K562 (cell line): ENCODE measurements around the gene MRPL38. TPM values are rescaled to one million over a fixed set of nuclear protein-coding genes. Genes with fewer than 3 reads are reported as not detected.

Source experiments
- FOXM1 ChIP-seq, 2 experiments: fragments of 450-650 bp in 1 of 2; sonication (generic) in 1 of 2; formaldehyde crosslinking in 1 of 2; IDR thresholded peaks; 2 replicates each; pipeline versions ENCODE4 v1.6.1 to v1.9.0; 2017 to 2022; ENCODE audit warnings: low read depth in 2 of 2, mild to moderate bottlenecking in 2 of 2, missing genetic modification reagents in 1 of 2, moderate library complexity in 1 of 2
- RB1 ChIP-seq: fragments of 450-650 bp; IDR thresholded peaks from 2 replicates; pipeline ENCODE4 v1.6.1; 2017; ENCODE audit warnings: low read depth, mild to moderate bottlenecking
- SP1 ChIP-seq: sonication (generic); formaldehyde crosslinking; IDR thresholded peaks from 2 replicates; pipeline ENCODE4 v1.8.1; 2022; ENCODE audit warnings: mild to moderate bottlenecking, missing genetic modification reagents
- ZNF143 ChIP-seq: sonication (generic); formaldehyde crosslinking; IDR thresholded peaks from 2 replicates; pipeline ENCODE4 v1.9.0; 2022; ENCODE audit warnings: mild to moderate bottlenecking, missing genetic modification reagents
- ZNF766 ChIP-seq: fragments of 200-800 bp; sonication (Bioruptor generic); conservative IDR thresholded peaks from 2 replicates; pipeline ENCODE4 v1.6.1; 2016; ENCODE audit warnings: missing genetic modification characterization, missing compliant biosample characterization
- polyA plus RNA-seq, 8 experiments: library from polyadenylated mRNA; depleted of rRNA in 4 of 8; stranded (reverse) in 5 of 8; unstranded in 3 of 8; fragments of >200 nt; fragmentation: Nextera tagmentation in 2 of 8; fragmentation: Illumina TruSeq in 1 of 8; extraction: Ambion mirVana in 2 of 8; extraction: Trizol in 1 of 8; gene quantifications; 2 replicates each; pipeline versions ENCODE4 v1.2.1 to v1.2.3, GENCODE V29; 2011 to 2014; ENCODE audit warnings: inconsistent platforms in 1 of 8, missing spikeins in 1 of 8
- total RNA-seq, 7 experiments: library from RNA; depleted of rRNA in 6 of 7; stranded (reverse); fragments of >200 nt in 6 of 7; fragmentation: Illumina TruSeq in 2 of 7; extraction: Trizol in 2 of 7; gene quantifications; 2 replicates each; pipeline versions ENCODE4 v1.2.1 to v1.2.3, GENCODE V29; 2011 to 2021; ENCODE audit warnings: low replicate concordance in 1 of 7
- TF ChIP-seq, protein P1 (sequence below): fragments of 450-650 bp; IDR thresholded peaks from 2 replicates; pipeline ENCODE4 v1.6.1; 2018; ENCODE audit not compliant: partially characterized antibody
- TF ChIP-seq, protein P2 (sequence below): fragments of 450-650 bp; IDR thresholded peaks from 2 replicates; pipeline ENCODE4 v1.6.1; 2016; ENCODE audit warnings: low read depth
- TF ChIP-seq, protein P3 (sequence below): fragments of 450-650 bp; formaldehyde crosslinking; IDR thresholded peaks from 2 replicates; pipeline ENCODE4 v1.4.0; 2020; ENCODE audit warnings: mild to moderate bottlenecking, moderate library complexity
- TF ChIP-seq, protein P4 (sequence below): conservative IDR thresholded peaks from 2 replicates; pipeline ENCODE4 v1.6.1; 2011; ENCODE audit warnings: low read depth, mild to moderate bottlenecking, low read length; ENCODE audit not compliant: control insufficient read depth

MRPL38 gene
- total and polyA plus RNA-seq, 9 of the 15 experiments (the other 6 are each of a cell fraction or from before 2014, with no cell fraction given): 4.5 to 154 (median 48.5) TPM

DNA sequence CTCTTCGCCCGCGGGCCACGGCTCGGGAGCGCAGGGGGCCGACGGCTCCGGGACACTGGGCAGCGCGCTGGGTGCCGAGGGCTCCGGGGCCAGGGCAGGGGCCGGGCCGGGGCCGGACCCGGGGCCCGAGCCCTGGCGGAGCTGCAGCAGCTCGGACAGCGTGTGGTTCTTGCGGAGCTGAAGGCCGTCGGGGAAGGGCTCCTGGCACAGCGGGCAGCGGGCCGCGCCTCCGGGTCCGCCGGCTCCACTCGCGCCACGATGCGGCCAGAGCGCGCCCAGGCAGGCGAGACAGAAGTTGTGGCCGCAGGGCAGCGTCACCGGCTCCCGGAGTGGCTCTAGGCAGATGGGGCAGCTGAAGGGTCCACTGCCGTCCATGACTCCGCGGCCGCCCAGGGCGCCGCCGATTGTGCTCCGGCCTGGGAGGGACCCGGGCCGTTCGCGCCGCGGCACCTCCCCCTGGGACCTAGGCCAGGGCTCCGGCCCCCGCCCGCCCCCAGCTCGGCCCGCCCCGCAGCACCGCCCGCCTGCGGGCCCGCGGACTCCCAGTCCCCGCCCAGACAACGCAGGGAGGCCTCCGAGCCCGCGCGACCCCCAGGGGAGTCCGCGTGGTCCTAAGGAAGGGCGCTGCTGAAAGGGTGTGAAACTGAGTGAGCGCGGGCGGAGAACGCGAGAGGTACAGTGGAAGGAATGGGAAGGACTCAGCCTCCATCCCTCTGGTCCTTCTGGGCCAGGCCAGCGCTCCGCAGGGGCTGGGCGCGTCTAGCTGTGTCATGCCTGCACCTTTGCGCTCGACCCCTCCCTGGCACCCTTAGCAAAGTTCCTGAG lies 26.3 kb downstream of the MRPL38 start, which contains the start of gene TRIM47 (continued):
- TF ChIP-seq, protein P1, sequence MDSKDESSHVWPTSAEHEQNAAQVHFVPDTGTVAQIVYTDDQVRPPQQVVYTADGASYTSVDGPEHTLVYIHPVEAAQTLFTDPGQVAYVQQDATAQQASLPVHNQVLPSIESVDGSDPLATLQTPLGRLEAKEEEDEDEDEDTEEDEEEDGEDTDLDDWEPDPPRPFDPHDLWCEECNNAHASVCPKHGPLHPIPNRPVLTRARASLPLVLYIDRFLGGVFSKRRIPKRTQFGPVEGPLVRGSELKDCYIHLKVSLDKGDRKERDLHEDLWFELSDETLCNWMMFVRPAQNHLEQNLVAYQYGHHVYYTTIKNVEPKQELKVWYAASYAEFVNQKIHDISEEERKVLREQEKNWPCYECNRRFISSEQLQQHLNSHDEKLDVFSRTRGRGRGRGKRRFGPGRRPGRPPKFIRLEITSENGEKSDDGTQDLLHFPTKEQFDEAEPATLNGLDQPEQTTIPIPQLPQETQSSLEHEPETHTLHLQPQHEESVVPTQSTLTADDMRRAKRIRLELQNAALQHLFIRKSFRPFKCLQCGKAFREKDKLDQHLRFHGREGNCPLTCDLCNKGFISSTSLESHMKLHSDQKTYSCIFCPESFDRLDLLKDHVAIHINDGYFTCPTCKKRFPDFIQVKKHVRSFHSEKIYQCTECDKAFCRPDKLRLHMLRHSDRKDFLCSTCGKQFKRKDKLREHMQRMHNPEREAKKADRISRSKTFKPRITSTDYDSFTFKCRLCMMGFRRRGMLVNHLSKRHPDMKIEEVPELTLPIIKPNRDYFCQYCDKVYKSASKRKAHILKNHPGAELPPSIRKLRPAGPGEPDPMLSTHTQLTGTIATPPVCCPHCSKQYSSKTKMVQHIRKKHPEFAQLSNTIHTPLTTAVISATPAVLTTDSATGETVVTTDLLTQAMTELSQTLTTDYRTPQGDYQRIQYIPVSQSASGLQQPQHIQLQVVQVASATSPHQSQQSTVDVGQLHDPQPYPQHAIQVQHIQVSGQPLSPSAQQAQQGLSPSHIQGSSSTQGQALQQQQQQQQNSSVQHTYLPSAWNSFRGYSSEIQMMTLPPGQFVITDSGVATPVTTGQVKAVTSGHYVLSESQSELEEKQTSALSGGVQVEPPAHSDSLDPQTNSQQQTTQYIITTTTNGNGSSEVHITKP: peak; percentile 17
- TF ChIP-seq SP1 (CRISPR knock-in tag) (0 out of 2 replicates have a peak, but pooled peaks have one; percentile 29), ZNF766 (0 out of 2 replicates have a peak, but pooled peaks have one; percentile 32), ZNF143 (CRISPR knock-in tag) (no peak), FOXM1 (IDR thresholded peaks at IDR 0.05; ENCODE audit: low read depth) (no peak), FOXM1 (CRISPR knock-in tag; IDR thresholded peaks at IDR 0.05; ENCODE audit: low read depth) (no peak), RB1 (peak; percentile 30; the same call in 1 of the 2 replicates)
- TF ChIP-seq, protein P2, sequence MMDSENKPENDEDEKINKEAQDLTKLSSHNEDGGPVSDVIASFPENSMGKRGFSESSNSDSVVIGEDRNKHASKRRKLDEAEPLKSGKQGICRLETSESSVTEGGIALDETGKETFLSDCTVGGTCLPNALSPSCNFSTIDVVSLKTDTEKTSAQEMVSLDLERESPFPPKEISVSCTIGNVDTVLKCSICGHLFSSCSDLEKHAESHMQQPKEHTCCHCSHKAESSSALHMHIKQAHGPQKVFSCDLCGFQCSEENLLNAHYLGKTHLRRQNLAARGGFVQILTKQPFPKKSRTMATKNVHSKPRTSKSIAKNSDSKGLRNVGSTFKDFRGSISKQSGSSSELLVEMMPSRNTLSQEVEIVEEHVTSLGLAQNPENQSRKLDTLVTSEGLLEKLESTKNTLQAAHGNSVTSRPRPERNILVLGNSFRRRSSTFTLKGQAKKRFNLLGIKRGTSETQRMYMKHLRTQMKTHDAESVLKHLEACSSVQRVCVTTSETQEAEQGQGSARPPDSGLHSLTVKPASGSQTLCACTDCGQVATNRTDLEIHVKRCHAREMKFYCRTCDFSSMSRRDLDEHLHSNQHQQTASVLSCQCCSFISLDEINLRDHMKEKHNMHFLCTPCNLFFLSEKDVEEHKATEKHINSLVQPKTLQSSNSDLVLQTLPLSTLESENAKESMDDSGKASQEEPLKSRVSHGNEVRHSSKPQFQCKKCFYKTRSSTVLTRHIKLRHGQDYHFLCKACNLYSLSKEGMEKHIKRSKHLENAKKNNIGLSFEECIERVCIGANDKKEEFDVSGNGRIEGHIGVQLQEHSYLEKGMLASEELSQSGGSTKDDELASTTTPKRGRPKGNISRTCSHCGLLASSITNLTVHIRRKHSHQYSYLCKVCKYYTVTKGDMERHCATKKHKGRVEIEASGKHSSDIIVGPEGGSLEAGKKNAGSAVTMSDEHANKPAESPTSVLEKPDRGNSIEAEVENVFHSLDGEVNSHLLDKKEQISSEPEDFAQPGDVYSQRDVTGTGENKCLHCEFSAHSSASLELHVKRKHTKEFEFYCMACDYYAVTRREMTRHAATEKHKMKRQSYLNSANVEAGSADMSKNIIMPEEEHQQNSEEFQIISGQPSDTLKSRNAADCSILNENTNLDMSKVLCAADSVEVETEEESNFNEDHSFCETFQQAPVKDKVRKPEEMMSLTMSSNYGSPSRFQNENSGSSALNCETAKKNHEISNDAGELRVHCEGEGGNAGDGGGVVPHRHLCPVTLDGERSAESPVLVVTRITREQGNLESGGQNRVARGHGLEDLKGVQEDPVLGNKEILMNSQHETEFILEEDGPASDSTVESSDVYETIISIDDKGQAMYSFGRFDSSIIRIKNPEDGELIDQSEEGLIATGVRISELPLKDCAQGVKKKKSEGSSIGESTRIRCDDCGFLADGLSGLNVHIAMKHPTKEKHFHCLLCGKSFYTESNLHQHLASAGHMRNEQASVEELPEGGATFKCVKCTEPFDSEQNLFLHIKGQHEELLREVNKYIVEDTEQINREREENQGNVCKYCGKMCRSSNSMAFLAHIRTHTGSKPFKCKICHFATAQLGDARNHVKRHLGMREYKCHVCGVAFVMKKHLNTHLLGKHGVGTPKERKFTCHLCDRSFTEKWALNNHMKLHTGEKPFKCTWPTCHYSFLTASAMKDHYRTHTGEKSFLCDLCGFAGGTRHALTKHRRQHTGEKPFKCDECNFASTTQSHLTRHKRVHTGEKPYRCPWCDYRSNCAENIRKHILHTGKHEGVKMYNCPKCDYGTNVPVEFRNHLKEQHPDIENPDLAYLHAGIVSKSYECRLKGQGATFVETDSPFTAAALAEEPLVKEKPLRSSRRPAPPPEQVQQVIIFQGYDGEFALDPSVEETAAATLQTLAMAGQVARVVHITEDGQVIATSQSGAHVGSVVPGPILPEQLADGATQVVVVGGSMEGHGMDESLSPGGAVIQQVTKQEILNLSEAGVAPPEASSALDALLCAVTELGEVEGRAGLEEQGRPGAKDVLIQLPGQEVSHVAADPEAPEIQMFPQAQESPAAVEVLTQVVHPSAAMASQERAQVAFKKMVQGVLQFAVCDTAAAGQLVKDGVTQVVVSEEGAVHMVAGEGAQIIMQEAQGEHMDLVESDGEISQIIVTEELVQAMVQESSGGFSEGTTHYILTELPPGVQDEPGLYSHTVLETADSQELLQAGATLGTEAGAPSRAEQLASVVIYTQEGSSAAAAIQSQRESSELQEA: no peak
- TF ChIP-seq, protein P3, sequence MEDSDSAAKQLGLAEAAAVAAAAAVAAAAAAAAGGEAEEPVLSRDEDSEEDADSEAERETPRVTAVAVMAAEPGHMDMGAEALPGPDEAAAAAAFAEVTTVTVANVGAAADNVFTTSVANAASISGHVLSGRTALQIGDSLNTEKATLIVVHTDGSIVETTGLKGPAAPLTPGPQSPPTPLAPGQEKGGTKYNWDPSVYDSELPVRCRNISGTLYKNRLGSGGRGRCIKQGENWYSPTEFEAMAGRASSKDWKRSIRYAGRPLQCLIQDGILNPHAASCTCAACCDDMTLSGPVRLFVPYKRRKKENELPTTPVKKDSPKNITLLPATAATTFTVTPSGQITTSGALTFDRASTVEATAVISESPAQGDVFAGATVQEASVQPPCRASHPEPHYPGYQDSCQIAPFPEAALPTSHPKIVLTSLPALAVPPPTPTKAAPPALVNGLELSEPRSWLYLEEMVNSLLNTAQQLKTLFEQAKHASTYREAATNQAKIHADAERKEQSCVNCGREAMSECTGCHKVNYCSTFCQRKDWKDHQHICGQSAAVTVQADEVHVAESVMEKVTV (CRISPR knock-in tag): no peak
- TF ChIP-seq, protein P4, sequence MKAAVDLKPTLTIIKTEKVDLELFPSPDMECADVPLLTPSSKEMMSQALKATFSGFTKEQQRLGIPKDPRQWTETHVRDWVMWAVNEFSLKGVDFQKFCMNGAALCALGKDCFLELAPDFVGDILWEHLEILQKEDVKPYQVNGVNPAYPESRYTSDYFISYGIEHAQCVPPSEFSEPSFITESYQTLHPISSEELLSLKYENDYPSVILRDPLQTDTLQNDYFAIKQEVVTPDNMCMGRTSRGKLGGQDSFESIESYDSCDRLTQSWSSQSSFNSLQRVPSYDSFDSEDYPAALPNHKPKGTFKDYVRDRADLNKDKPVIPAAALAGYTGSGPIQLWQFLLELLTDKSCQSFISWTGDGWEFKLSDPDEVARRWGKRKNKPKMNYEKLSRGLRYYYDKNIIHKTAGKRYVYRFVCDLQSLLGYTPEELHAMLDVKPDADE: 0 out of 2 replicates have a peak, but pooled peaks have one; percentile 13
